GM12873 (cell line): ENCODE results near the gene SAE1.
A peak's percentile ranks its signal among the peaks of the same experiment; 100 is the strongest.

Experiments used
- CTCF ChIP-seq: IDR thresholded peaks from 2 replicates; pipeline ENCODE4 v1.5.1; 2012; ENCODE audit warnings: low read depth, mild to moderate bottlenecking, moderate library complexity, low read length, control low read depth; ENCODE audit not compliant: insufficient read depth; ENCODE audit errors: missing control alignments

SAE1 gene

GRCh38 chr19:47210180-47210490 lies 79.5 kb downstream of the SAE1 start:
- no peak for TF ChIP-seq CTCF

GRCh38 chr19:47210689-47211316 lies 80.2 kb downstream of the SAE1 start:
- peak; percentile 78 for TF ChIP-seq CTCF

GRCh38 chr19:47215581-47215980 lies 84.9 kb downstream of the SAE1 start:
- TF ChIP-seq CTCF = no peak

- TF ChIP-seq CTCF = no peak
These were observed 90.6 kb downstream of the SAE1 start for GRCh38 chr19:47221080-47221841.

GRCh38 chr19:47221890-47222289 lies 91.3 kb downstream of the SAE1 start:
- no peak for TF ChIP-seq CTCF

GRCh38 chr19:47225746-47226425 lies 95.3 kb downstream of the SAE1 start:
- TF ChIP-seq CTCF = peak; percentile 23
